ENCODE results near the gene FOXN4. TPM values are rescaled to one million over a fixed set of nuclear protein-coding genes. Genes with fewer than 3 reads are reported as not detected.

FOXN4 gene
- total and polyA plus RNA-seq, 9 of the 15 experiments (the other 6 are each of a cell fraction or from before 2014, with no cell fraction given), result not detected

DNA sequence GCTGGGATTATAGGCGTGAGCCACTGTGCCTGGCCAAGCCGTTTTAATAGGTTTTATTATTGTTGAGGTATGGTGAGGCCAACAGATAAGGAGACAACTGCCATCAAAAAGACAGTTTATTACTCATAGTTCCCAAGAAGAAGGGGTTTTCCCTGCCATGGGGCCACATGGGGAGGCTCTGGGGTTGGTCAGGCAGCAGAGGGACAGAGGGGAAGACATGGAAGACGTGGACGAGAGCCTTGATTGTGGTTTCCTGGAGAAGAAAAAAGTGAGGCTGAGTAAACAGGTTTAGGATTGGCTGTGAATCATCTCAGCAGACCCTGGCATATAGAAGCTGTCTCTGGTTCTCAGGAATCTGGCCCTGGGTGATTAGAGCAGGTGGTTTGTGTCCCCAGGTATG is 69.9 kb downstream of the FOXN4 start:
- ChIA-PET CTCF (ENCODE audit: low intra/inter-chr PET ratio) (no interaction called here), POLR2A (no interaction called here)

DNA sequence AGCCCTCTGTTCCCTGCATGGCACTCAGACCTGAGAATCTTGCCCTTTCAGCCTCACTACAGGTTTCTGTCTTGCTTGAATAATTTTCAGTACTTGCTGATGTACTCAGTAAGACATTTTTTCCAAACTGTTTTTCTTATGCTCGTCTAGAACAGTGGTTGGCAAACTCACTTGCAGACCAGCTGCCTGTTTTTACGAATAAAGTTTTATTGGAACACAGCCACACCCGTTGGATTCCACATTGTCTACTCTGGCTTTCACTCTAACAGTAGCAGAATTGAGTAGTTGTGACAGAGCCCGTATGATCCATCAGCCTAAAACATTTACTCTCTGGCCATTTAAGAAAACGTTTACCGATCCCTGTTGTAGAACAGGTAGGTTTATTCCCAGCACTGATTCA is 72.8 kb downstream of the FOXN4 start:
- no peaks in the 10 kb centered on the region; a peak in 1 of 5 replicates for H3K4me1 ChIP-seq (replicated peaks in 1 of 2; ENCODE audit: control insufficient read depth in 2 of 2, insufficient read depth in 2 of 2, low read length in 2 of 2)
- H3K36me3 ChIP-seq (ENCODE audit: control insufficient read depth, insufficient read depth, low read length), result no peaks in the 10 kb centered on the region
- in situ Hi-C loops (cut with MboI) (no loop called here), intact Hi-C loops (cut with micrococcal nuclease) (no loop called here)
- CTCF ChIA-PET (ENCODE audit: low intra/inter-chr PET ratio), result no interaction called here
- 0 out of 2 replicates have a peak, but pooled peaks cover 5% of the 10 kb centered on the region for H4K20me1 ChIP-seq (replicated peaks; ENCODE audit: control insufficient read depth, insufficient read depth, low read length)
- BruUV-seq (replicated peaks), result no TSS peak
- H3K27ac ChIP-seq (ENCODE audit: extremely low read depth, low read depth, low read length), result no peak overlapping the region
- peaks cover 19 to 58% of the 10 kb centered on the region in 2 experiments for H3K27me3 ChIP-seq (ENCODE audit: control insufficient read depth in 2 of 2, insufficient read depth in 2 of 2, low read length in 2 of 2)
- FAIRE-seq (no peak), ATAC-seq (no peak), DNase-seq (ENCODE audit: extremely low read depth in 1 of 4, low spot score in 3 of 4) (no peak)
- H3K9me1 ChIP-seq (ENCODE audit: control insufficient read depth, insufficient read depth, low read length), result no peaks in the 10 kb centered on the region
- H3K9ac ChIP-seq (ENCODE audit: insufficient read depth in 1 of 2, low read depth in 2 of 2, low read length in 2 of 2), result no peak overlapping the region
- H3K4me2 ChIP-seq (ENCODE audit: insufficient read depth, low read length), result no peak overlapping the region
- H3K79me2 ChIP-seq (ENCODE audit: control insufficient read depth, insufficient read depth, low read length), result no peaks in the 10 kb centered on the region
- H3K4me3 ChIP-seq, result no peak overlapping the region
- POLR2A ChIA-PET, result no interaction called here
- no peak overlapping the region for H2AFZ ChIP-seq (ENCODE audit: low read depth, low read length)
- H3K9me3 ChIP-seq (replicated peaks; ENCODE audit: control insufficient read depth, insufficient read depth, low read depth, low read length), result no peaks in the 10 kb centered on the region
- 3% methylated on average over 6 of the region's 6 CpGs for WGBS (ENCODE audit: insufficient coverage, low coverage, missing lambda C conversion rate)
- no peak for TF ChIP-seq U2AF1 (optimal IDR thresholded peaks at IDR 0.05; ENCODE audit: low read depth, low read length)
- TF ChIP-seq, protein P1, sequence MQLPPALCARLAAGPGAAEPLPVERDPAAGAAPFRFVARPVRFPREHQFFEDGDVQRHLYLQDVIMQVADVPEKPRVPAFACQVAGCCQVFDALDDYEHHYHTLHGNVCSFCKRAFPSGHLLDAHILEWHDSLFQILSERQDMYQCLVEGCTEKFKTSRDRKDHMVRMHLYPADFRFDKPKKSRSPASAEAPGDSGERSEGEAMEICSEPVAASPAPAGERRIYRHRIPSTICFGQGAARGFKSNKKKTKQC (CRISPR knock-in tag; IDR thresholded peaks at IDR 0.05), result no peak
- TF ChIP-seq, protein P2, sequence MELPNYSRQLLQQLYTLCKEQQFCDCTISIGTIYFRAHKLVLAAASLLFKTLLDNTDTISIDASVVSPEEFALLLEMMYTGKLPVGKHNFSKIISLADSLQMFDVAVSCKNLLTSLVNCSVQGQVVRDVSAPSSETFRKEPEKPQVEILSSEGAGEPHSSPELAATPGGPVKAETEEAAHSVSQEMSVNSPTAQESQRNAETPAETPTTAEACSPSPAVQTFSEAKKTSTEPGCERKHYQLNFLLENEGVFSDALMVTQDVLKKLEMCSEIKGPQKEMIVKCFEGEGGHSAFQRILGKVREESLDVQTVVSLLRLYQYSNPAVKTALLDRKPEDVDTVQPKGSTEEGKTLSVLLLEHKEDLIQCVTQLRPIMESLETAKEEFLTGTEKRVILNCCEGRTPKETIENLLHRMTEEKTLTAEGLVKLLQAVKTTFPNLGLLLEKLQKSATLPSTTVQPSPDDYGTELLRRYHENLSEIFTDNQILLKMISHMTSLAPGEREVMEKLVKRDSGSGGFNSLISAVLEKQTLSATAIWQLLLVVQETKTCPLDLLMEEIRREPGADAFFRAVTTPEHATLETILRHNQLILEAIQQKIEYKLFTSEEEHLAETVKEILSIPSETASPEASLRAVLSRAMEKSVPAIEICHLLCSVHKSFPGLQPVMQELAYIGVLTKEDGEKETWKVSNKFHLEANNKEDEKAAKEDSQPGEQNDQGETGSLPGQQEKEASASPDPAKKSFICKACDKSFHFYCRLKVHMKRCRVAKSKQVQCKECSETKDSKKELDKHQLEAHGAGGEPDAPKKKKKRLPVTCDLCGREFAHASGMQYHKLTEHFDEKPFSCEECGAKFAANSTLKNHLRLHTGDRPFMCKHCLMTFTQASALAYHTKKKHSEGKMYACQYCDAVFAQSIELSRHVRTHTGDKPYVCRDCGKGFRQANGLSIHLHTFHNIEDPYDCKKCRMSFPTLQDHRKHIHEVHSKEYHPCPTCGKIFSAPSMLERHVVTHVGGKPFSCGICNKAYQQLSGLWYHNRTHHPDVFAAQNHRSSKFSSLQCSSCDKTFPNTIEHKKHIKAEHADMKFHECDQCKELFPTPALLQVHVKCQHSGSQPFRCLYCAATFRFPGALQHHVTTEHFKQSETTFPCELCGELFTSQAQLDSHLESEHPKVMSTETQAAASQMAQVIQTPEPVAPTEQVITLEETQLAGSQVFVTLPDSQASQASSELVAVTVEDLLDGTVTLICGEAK (IDR thresholded peaks at IDR 0.05), result peak; percentile 94
- TF ChIP-seq, protein P2 (CRISPR knock-in tag; IDR thresholded peaks at IDR 0.05), result peak; percentile 74

More for the DNA sequence above, 69.9 kb downstream of the FOXN4 start:
- 4% methylated on average over 4 of the region's 4 CpGs for WGBS (ENCODE audit: insufficient coverage, low coverage, missing lambda C conversion rate)
- in situ Hi-C loops (cut with MboI) (no loop called here), intact Hi-C loops (cut with micrococcal nuclease) (no loop called here)
- no peaks in the 10 kb centered on the region for H3K9me1 ChIP-seq (ENCODE audit: control insufficient read depth, insufficient read depth, low read length)
- H3K9me3 ChIP-seq (replicated peaks; ENCODE audit: control insufficient read depth, insufficient read depth, low read depth, low read length), result no peaks in the 10 kb centered on the region
- no peak overlapping the region for H3K9ac ChIP-seq (ENCODE audit: insufficient read depth in 1 of 2, low read depth in 2 of 2, low read length in 2 of 2)
- H2AFZ ChIP-seq (ENCODE audit: low read depth, low read length), result no peak overlapping the region
- no peaks in the 10 kb centered on the region for H3K79me2 ChIP-seq (ENCODE audit: control insufficient read depth, insufficient read depth, low read length)
- FAIRE-seq (no peak), ATAC-seq (no peak), DNase-seq (ENCODE audit: extremely low read depth in 1 of 4, low spot score in 3 of 4) (no peak)
- no peak overlapping the region for H3K4me3 ChIP-seq
- no peak overlapping the region for H3K4me2 ChIP-seq (ENCODE audit: insufficient read depth, low read length)
- H3K4me1 ChIP-seq (replicated peaks in 1 of 2; ENCODE audit: control insufficient read depth in 2 of 2, insufficient read depth in 2 of 2, low read length in 2 of 2), result no peaks in the 10 kb centered on the region; a peak in 1 of 5 replicates
- H3K27me3 ChIP-seq (ENCODE audit: control insufficient read depth in 2 of 2, insufficient read depth in 2 of 2, low read length in 2 of 2), result peaks cover 12 to 51% of the 10 kb centered on the region in 2 experiments; a peak in 4 of 5 replicates
- H3K36me3 ChIP-seq (ENCODE audit: control insufficient read depth, insufficient read depth, low read length), result no peaks in the 10 kb centered on the region
- H4K20me1 ChIP-seq (replicated peaks; ENCODE audit: control insufficient read depth, insufficient read depth, low read length), result no peaks in the 10 kb centered on the region
- TF ChIP-seq SETDB1 (IDR thresholded peaks at IDR 0.05; ENCODE audit: low read length) (no peak), SP2 (IDR thresholded peaks at IDR 0.05; ENCODE audit: extremely low read depth, low read depth, low read length, poor library complexity, severe bottlenecking) (no peak), RUNX1 (IDR thresholded peaks at IDR 0.05; ENCODE audit: low read depth) (no peak), FOSL1 (tag; conservative IDR thresholded peaks at IDR 0.05) (no peak), MTA3 (IDR thresholded peaks at IDR 0.05; ENCODE audit: borderline replicate concordance) (no peak), CEBPG (CRISPR knock-in tag; IDR thresholded peaks at IDR 0.05) (no peak), CEBPG (tag; conservative IDR thresholded peaks at IDR 0.05 in 1 of 2, IDR thresholded peaks at IDR 0.05 in 1 of 2) (no peak)
- no peak overlapping the region for H3K27ac ChIP-seq (ENCODE audit: extremely low read depth, low read depth, low read length)
- BruUV-seq (replicated peaks), result no TSS peak
